ENCODE results near the gene HMG20A.

The HMG20A gene

GRCh38 chr15:77479015-77479414 is 58.3 kb downstream of the HMG20A start:
- no peak for DNase-seq

- DNase-seq = no peak
These were observed 60.4 kb downstream of the HMG20A start for GRCh38 chr15:77480859-77481633.

DNA sequence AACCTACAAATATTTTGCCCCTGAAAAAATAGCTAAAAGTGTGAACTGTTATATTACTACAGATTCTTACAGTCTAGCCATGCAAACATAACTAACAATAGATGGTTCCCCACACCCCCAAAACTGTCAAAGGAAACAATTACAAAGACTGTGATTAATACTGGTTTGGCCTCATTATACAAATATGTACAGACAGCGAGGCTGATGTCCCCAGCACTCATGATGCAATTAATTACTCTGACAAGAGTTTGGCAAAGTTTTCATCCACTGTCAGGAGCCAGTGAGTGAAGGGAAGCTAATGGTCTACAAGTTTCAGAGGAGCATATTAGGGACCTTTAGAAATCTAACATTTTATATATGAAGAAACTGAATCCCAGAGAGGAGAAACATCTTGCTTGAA is 61.0 kb downstream of the HMG20A start:
- no peak for DNase-seq

GRCh38 chr15:77482570-77482969 is 61.9 kb downstream of the HMG20A start:
- no peak for DNase-seq

DNA sequence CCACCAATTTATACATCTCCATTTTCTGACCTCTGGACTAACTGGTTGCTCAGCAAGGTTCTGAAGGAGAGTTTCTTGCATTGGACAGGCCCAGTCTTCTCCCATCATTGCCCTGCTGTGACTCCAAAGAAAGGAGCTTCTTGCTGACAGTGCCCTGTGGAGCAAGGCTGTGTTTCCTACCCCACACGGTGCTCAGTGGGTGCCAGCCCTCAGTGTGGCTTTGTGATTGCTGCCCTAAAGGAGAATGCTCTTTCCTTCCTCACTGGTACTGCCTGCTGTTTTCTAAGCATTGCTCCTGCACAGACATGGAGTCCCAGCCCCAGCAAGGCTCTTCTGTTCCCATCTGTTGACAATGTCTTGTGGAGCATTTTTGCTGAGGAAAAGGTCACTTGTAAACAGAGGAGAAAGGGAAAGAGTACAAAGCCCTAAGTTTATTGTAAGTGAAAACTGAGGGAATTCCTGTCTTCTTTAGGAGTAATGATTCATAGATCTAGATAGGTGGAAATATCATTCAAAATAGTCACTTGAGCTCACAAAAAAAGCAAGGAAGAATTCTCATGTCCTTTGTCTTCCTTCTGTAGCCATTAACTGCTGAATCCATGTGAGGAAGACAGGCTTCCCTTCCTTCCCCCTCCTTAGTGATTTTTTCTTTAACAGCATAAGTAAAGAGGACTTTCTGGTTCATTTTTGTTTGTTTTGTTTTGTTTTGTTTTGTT is 62.9 kb downstream of the HMG20A start:
- DNase-seq = no peak

GRCh38 chr15:77484994-77485393 is 64.3 kb downstream of the HMG20A start:
- no peak for DNase-seq

DNA sequence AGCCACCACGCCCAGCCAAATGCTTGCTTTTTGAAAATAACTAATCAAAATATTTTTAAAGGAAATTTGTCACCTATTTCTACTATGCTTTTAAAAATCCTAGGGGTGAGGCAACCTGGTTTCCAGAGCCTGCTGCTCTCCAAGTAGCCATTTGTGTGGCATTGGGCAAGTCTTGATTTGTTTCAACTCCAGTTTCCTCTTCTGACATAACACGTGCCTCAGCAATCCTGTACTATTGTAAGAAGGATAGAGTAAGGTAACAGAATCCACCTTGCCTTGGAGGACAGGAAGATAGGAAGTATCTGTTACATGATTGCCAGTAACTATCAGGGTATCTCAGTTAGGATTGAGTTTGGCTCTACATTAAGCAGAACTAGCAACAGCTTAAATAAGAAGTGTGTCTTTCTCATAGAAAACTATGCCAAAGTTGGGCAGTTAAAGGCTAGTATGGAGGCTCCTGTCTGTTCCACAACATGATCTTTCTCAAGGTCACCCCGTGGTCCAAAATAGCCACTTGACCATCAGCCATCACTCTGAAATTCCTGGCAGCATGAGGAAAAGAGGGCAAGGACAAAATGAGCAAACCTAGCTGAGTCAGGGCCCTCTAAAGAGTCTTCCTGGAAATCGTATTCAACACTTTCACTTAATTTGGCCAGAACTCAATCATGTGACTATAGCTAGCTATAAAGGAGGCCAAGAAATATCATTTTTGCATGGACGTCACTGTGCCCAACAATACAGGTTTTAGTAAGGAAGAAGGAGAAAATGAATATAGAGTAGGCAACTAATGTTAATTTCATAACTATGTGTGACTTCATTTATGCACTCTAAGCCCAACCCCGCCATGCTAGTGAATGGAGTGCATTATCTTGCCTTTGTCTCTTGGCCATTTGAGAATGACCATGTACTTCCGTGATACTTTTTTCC is 66.1 kb downstream of the HMG20A start:
- no peak for DNase-seq

GRCh38 chr15:77487469-77487842 is 66.8 kb downstream of the HMG20A start:
- DNase-seq = no peak

DNA sequence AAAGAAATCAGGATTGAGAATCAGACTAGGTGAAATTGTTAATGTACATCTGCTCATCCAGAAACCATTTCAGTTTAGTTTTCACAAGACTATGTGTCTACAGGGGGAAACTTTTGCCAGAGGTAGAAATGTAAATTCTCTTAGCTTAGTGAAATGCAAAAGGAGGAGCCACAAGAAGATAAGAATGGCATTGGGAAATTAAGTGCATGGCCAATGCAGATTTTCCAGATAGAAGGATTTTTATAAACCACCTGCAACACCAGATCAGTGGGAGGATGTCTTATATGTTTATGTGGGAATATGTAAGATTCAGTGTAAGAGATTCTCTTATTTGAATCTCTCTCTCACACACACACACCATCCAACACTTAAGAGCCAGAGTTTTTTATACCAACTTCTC is 67.2 kb downstream of the HMG20A start:
- DNase-seq = no peak

- no peak for DNase-seq
These were observed 69.0 kb downstream of the HMG20A start for GRCh38 chr15:77489647-77490046.

GRCh38 chr15:77493324-77493907 is 72.7 kb downstream of the HMG20A start:
- no peak for DNase-seq

DNA sequence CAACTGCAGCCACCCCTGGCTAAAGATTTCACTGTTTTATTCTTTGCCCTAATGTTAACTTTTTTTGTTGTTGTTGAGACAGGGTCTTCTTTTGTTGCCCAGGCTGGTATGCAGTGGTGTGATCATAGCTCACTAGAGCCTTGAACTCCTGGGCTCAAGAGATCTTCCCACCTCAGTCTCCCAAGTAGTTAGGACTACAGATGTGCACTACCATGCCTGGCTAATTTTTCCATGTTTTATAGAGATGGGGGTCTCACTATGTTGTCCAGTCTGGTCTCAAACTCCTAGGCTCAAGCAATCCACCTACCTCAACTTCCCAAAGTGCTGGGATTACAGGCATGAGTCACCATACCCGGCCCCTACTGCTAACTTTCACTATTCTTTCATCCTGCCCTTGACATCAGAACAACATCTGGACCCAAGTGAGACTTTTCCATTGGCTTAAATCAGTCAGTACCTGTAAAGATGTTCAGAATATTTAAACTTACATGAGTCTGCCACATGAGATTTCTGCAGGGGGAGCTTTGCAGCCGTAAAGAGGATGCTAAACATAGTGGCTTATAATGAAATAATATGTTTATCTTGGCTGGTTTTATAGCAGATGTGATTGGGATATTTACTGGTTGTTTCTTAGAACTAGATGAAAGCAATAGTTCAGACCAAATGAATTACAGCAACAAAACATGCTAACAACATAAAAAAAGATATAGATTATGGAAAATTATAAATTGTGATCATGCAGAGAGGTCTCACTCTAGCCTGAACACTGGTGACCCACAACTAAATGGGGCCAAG is 73.6 kb downstream of the HMG20A start:
- no peak for DNase-seq

DNA sequence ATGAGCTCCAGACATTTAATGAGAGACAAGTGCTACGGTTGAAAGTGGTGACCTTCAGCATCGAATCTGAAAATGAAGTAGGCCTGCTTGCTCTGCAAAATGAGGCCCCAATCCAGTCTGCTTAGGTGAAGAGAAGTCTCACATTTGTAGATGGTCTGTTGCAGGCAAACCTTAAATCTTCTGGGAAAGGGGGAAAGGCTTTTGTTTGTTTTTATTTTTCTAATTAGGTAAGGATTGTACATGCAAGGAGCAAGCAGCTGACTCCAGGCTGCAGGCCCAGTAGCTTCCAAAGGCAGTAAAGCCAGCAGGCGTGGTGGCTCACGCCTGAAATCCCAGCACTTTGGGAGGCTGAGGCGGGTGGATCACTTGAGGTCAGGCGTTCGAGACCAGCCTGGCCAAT is 74.3 kb downstream of the HMG20A start:
- no peak for DNase-seq

DNA sequence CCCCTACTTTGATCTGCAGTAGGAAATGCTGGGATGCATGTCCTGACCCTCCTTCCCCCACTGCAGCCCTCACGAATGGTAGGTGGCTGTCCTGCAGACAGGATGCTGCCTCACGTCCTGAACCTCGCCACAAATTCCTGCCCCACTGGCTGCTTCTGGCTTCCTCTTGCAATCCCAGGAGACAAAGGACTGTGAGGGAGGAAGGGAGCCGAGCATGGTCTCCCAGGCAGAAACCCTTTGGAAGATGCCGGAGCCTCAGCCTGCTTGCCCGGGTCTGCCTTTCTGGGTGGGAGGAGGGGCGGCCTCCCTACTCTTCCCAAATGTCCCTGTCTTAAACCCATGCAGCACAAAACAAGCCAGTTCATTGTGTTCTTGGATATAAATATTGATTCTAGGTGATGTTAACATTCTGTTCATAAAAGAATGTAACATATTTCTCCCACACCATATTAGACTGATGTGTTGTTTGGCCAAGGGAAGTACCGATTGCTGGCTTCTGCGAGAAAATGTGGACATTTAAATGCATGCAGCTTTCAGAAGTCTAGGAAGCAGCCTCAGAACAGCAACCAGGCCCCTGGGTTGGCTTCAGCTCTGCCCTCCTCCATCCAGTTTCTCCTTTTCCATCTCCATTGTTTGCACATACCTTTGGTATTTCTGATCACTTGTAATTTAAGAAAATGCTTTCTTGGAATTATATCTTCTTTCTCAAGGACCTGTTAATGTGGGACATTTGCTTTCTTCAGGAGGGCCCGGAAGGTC is 75.3 kb downstream of the HMG20A start:
- no peak for DNase-seq

DNA sequence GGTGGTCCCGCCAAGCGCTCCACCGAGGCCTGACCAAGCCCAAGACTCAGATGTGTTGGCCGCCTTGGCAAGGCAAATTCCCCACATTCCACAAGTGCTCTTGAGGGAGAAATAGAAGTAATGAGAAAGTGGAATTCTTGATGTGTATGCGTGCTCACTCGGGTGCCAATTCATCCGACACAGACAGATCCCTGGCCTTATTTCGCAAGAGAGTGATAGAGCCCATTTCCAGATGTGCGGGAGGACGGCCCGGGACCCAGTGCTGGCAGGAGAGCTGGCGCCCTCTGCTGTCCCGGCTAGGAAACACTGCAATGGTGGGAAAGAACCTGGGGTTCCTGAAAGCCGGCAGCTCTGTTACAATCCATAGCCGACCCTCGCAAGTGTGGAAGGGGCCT is 76.0 kb downstream of the HMG20A start:
- DNase-seq = peak; percentile 58 to 71

GRCh38 chr15:77497110-77497737 is 76.5 kb downstream of the HMG20A start:
- no peak for DNase-seq

DNA sequence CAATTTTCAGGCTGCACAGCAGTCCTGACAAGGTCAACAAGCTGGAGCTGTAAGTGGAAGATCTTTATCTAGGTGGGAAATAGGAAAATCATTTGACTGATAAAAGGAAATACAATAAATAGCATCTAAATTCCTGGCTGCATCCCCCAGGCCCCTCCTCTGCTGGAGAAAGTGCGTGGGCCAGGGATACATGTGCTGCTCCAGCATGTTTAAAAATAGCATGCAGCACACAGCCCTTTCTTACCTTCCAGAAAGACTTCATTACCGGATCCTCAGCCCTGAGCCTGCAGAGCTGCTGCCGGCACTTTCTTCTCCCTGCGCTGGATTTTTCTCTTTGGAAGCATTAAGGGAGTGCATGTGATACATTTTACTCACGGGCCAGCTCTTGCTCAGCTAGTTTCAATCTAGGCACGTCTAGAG is 77.3 kb downstream of the HMG20A start:
- DNase-seq = no peak

- no peak for DNase-seq
These were observed 78.5 kb downstream of the HMG20A start for GRCh38 chr15:77499087-77499760.

DNA sequence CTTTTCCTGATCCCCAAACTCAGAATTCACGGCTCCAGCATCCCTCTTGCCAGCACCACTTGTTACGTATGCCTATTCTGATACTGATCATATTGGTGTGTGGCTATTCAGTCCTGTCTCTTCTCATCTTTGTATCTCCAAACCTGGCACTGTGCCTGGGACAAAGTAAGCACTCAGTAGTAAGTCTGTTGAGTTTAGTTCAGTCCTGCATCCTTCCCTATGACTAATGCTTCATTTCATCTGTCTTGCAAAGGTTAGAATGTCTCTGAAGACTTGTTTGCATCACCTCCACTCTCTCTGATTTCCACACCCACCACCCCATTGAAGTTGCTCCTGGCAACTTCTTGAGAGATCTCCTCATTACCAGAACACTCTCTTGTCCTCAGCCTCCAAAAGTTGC is 80.3 kb downstream of the HMG20A start:
- DNase-seq = no peak

- DNase-seq = no peak
These were observed 81.8 kb downstream of the HMG20A start for GRCh38 chr15:77502379-77503095.

All from activated CD4-positive, alpha-beta T cell treated with anti-CD3 and anti-CD28 coated beads for 4 hours (primary cell).